Measurements from ENCODE around the gene RFNG.

GRCh38 chr17:82016875-82017459 is 34.6 kb downstream of the RFNG start:
- no peak for TF ChIP-seq CTCF (IDR thresholded peaks at IDR 0.05)
- no peak for TF ChIP-seq ZFX (IDR thresholded peaks at IDR 0.05; ENCODE audit: borderline replicate concordance)
